Neural cell (in vitro differentiated cells): ENCODE data around the gene AARS1. TPM values are rescaled to one million over a fixed set of nuclear protein-coding genes. Genes with fewer than 3 reads are reported as not detected.
A peak's percentile ranks its signal among the peaks of the same experiment; 100 is the strongest.
"Not testable (repeated sequence)": the region's sequence is repeated elsewhere in the genome, so short reads cannot be mapped to it uniquely, and the experiment has no call there.

Experiments used
- H2AFZ ChIP-seq: fragments of 200-600, 300-800 bp; sonication (generic), shearing (Covaris generic); 2 replicates; pipeline ENCODE4 v1.6.0; 2014; ENCODE audit warnings: low read depth, mild to moderate bottlenecking, antibody characterized with exemption, low read length, moderate library complexity
- H3F3A ChIP-seq: fragments of 200-600 bp; shearing (Covaris generic); 2 replicates; pipeline ENCODE4 v1.6.1; 2016; ENCODE audit warnings: mild to moderate bottlenecking, moderate library complexity, mixed read lengths, antibody characterized with exemption, low read length; ENCODE audit not compliant: insufficient read depth, poor library complexity, severe bottlenecking
- H3K27ac ChIP-seq: fragments of 200-600, 300-800 bp; sonication (generic), shearing (Covaris generic); 2 replicates; pipeline ENCODE4 v1.5.1; 2014; ENCODE audit warnings: mild to moderate bottlenecking, low read length, moderate library complexity
- H3K27me3 ChIP-seq: fragments of 300-800, 200-600 bp; sonication (generic), shearing (Covaris generic); 2 replicates; pipeline ENCODE4 v1.6.0; 2014; ENCODE audit warnings: mild to moderate bottlenecking, low read depth, low read length, moderate library complexity; ENCODE audit not compliant: insufficient read depth
- H3K36me3 ChIP-seq: fragments of 300-800, 200-600 bp; sonication (generic), shearing (Covaris generic); 2 replicates; pipeline ENCODE4 v1.5.1; 2014; ENCODE audit warnings: mild to moderate bottlenecking, antibody characterized with exemption, low read length, moderate library complexity; ENCODE audit not compliant: insufficient read depth
- H3K4me2 ChIP-seq: fragments of 300-800, 200-600 bp; sonication (generic), shearing (Covaris generic); 2 replicates; pipeline ENCODE4 v1.6.0; 2014; ENCODE audit warnings: mild to moderate bottlenecking, low read length
- H3K4me3 ChIP-seq: fragments of 300-800, 200-600 bp; sonication (generic), shearing (Covaris generic); 2 replicates; pipeline ENCODE4 v1.5.1; 2014; ENCODE audit warnings: mild to moderate bottlenecking, low read length, moderate library complexity
- H3K79me2 ChIP-seq: fragments of 200-600 bp; shearing (Covaris generic); replicated peaks from 2 replicates; pipeline ENCODE4 v1.6.0; 2014; ENCODE audit warnings: mild to moderate bottlenecking, low read length, moderate library complexity; ENCODE audit not compliant: insufficient read depth
- H3K9ac ChIP-seq: fragments of 300-800, 200-600 bp; sonication (generic), shearing (Covaris generic); 2 replicates; pipeline ENCODE4 v1.6.1; 2016; ENCODE audit warnings: mild to moderate bottlenecking, low read length, mixed read lengths
- H3K9me2 ChIP-seq: fragments of 200-600 bp; shearing (Covaris generic); 2 replicates; pipeline ENCODE4 v1.6.1; 2016; ENCODE audit warnings: mild to moderate bottlenecking, low read length, mixed read lengths; ENCODE audit not compliant: insufficient read depth
- H3K9me3 ChIP-seq: fragments of 200-600, 300-800 bp; sonication (generic), shearing (Covaris generic); 2 replicates; pipeline ENCODE4 v1.6.1; 2016; ENCODE audit warnings: mild to moderate bottlenecking, mixed run types, low read length, moderate library complexity, mixed read lengths
- H4K20me1 ChIP-seq: fragments of 200-600 bp; shearing (Covaris generic); 2 replicates; pipeline ENCODE4 v1.6.1; 2016; ENCODE audit warnings: mild to moderate bottlenecking, mixed run types; ENCODE audit not compliant: insufficient read depth
- EP300 ChIP-seq: fragments of 450-650 bp; conservative IDR thresholded peaks from 2 replicates; pipeline ENCODE4 v1.6.1; 2014; ENCODE audit warnings: antibody characterized with exemption, mild to moderate bottlenecking, moderate library complexity; ENCODE audit not compliant: poor library complexity, severe bottlenecking
- EZH2 ChIP-seq: fragments of 200-600, 300-800 bp; shearing (Covaris generic), sonication (generic); IDR thresholded peaks from 2 replicates; pipeline ENCODE4 v1.6.1; 2014; ENCODE audit warnings: antibody characterized with exemption, low read length, borderline replicate concordance, mild to moderate bottlenecking; ENCODE audit not compliant: insufficient read depth, poor library complexity, severe bottlenecking
- MXI1 ChIP-seq: fragments of 450-650 bp; conservative IDR thresholded peaks from 2 replicates; pipeline ENCODE4 v1.6.1; 2014; ENCODE audit warnings: antibody characterized with exemption, mild to moderate bottlenecking; ENCODE audit not compliant: poor library complexity, severe bottlenecking
- POLR2AphosphoS5 ChIP-seq: IDR thresholded peaks from 2 replicates; pipeline ENCODE4 v1.6.1; 2012
- RAD21 ChIP-seq: fragments of 450-650 bp; conservative IDR thresholded peaks from 2 replicates; pipeline ENCODE4 v1.6.1; 2014; ENCODE audit warnings: antibody characterized with exemption, mild to moderate bottlenecking, moderate library complexity
- SMC3 ChIP-seq: fragments of 450-650 bp; conservative IDR thresholded peaks from 2 replicates; pipeline ENCODE4 v1.6.1; 2014; ENCODE audit warnings: antibody characterized with exemption, mild to moderate bottlenecking, moderate library complexity; ENCODE audit not compliant: poor library complexity
- TAF1 ChIP-seq: IDR thresholded peaks from 2 replicates; pipeline ENCODE4 v1.6.1; 2012; ENCODE audit warnings: low read depth
- polyA minus RNA-seq: library from RNA; depleted of rRNA, polyadenylated mRNA; stranded (reverse); fragments of >200 nt; gene quantifications from 2 replicates; pipeline ENCODE4 v1.2.3, GENCODE V29; 2014
- polyA plus RNA-seq: library from polyadenylated mRNA; depleted of rRNA; stranded (reverse); fragments of >200 nt; gene quantifications from 2 replicates; pipeline ENCODE4 v1.2.3, GENCODE V29; 2014
- TF ChIP-seq, protein P1 (sequence below): fragments of 450-650 bp; IDR thresholded peaks from 2 replicates; pipeline ENCODE4 v1.5.1; 2014; ENCODE audit warnings: antibody characterized with exemption, mild to moderate bottlenecking, moderate library complexity; ENCODE audit not compliant: poor library complexity, severe bottlenecking
- TF ChIP-seq, protein P2 (sequence below): IDR thresholded peaks from 2 replicates; pipeline ENCODE4 v1.6.1; 2012; ENCODE audit warnings: borderline replicate concordance

Gene AARS1
- polyA plus RNA-seq (33.7 and 56.4 TPM in 2 replicates), polyA minus RNA-seq (63.3 and 67.7 TPM in 2 replicates)

DNA sequence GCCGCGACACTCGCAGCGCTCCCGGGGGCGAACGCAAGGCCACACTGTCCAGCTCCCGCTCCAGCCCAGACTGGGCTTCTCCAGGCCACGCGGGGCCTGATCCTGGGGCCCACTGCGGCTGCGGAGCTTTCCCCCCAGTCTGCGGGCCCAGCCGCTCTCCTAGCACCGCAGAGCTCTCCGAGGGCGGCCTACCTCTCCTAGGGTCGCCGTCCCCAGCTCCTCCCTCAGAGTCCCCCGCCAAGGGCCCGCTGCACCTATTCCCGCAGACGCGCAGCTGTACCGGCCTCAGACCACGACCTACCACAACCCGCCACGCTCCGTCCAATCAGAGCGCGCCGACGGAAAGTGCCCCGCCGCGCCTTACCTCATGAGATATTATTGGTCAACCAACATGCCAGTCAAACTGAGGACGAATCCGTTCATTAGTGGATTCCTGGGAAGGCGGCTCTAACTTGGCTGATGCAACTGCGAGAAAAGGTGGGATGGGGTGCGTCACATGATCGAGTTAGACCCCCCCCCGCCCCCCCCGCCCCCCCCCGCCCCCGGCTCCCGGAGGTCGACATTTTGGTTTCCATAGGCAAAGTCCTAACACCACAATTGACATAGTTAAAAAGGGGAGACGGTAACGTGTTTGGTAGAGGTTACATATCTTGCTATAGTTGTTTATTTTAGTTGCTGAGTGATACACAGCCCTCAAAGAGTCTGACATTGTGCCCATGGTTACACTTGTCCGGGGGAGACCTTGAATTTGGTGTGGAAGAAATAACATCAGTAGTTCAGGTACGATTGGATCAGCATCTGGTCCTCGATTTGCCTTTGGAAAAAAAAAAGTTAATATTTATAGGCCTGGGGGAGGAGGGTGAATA is at the start of gene AARS1:
Gene AARS1 (minus strand): TSS at position 278 of the 866 bp plus-strand sequence. CDS start 6,743 bp downstream, outside the sequence.
- Histone ChIP-seq H3K27ac (peak within 1 kb of the TSS; percentile 96), H3K4me3 (peak within 1 kb of the TSS; percentile 98), H3K27me3 (no peaks in the 10 kb centered on the region), H3K79me2 (peaks cover 15% of the 10 kb centered on the region), H2AFZ (peak within 1 kb of the TSS; percentile 88), H3K9ac (peak within 1 kb of the TSS; percentile 98), H3K9me2 (no peaks in the 10 kb centered on the region), H3F3A (no peaks in the 10 kb centered on the region), H4K20me1 (no peaks in the 10 kb centered on the region), H3K36me3 (no peaks in the 10 kb centered on the region), H3K9me3 (no peaks in the 10 kb centered on the region), H3K4me2 (peak within 1 kb of the TSS; percentile 51)
- no peak for TF ChIP-seq RAD21
- TF ChIP-seq EZH2: no peak
- peak; percentile 100 for TF ChIP-seq POLR2AphosphoS5
- TF ChIP-seq TAF1: peak; percentile 94
- TF ChIP-seq, protein P1, sequence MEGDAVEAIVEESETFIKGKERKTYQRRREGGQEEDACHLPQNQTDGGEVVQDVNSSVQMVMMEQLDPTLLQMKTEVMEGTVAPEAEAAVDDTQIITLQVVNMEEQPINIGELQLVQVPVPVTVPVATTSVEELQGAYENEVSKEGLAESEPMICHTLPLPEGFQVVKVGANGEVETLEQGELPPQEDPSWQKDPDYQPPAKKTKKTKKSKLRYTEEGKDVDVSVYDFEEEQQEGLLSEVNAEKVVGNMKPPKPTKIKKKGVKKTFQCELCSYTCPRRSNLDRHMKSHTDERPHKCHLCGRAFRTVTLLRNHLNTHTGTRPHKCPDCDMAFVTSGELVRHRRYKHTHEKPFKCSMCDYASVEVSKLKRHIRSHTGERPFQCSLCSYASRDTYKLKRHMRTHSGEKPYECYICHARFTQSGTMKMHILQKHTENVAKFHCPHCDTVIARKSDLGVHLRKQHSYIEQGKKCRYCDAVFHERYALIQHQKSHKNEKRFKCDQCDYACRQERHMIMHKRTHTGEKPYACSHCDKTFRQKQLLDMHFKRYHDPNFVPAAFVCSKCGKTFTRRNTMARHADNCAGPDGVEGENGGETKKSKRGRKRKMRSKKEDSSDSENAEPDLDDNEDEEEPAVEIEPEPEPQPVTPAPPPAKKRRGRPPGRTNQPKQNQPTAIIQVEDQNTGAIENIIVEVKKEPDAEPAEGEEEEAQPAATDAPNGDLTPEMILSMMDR: no peak
- peak; percentile 79 for TF ChIP-seq MXI1
- TF ChIP-seq, protein P2, sequence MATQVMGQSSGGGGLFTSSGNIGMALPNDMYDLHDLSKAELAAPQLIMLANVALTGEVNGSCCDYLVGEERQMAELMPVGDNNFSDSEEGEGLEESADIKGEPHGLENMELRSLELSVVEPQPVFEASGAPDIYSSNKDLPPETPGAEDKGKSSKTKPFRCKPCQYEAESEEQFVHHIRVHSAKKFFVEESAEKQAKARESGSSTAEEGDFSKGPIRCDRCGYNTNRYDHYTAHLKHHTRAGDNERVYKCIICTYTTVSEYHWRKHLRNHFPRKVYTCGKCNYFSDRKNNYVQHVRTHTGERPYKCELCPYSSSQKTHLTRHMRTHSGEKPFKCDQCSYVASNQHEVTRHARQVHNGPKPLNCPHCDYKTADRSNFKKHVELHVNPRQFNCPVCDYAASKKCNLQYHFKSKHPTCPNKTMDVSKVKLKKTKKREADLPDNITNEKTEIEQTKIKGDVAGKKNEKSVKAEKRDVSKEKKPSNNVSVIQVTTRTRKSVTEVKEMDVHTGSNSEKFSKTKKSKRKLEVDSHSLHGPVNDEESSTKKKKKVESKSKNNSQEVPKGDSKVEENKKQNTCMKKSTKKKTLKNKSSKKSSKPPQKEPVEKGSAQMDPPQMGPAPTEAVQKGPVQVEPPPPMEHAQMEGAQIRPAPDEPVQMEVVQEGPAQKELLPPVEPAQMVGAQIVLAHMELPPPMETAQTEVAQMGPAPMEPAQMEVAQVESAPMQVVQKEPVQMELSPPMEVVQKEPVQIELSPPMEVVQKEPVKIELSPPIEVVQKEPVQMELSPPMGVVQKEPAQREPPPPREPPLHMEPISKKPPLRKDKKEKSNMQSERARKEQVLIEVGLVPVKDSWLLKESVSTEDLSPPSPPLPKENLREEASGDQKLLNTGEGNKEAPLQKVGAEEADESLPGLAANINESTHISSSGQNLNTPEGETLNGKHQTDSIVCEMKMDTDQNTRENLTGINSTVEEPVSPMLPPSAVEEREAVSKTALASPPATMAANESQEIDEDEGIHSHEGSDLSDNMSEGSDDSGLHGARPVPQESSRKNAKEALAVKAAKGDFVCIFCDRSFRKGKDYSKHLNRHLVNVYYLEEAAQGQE: peak; percentile 79
- peak; percentile 31 for TF ChIP-seq SMC3
- peak; percentile 44 for TF ChIP-seq EP300

DNA sequence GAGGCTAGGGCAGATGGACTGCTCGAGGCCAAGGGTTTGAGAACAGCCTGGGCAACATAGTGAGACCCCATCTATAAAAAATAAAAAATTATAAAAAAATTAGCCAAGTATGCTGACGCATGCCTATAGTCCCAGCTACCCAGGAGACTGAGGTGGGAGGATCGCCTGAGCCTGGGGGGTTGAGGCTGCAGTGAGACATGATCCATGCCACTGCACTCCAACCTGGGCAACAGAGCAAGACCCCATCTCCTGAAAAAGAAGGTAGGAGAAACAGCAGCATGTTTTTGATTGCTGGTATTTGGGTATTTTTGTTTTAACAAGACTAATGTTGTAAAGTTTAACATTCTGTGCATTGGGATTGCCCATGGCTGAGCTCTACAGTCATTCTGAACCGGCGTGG is 48.5 kb upstream of the AARS1 start:
- no peak overlapping the region for H3K4me2 ChIP-seq
- H3K27ac ChIP-seq: no peak overlapping the region
- H3K27me3 ChIP-seq: no peaks in the 10 kb centered on the region
- no peaks in the 10 kb centered on the region for H3F3A ChIP-seq
- no peak overlapping the region for H3K4me3 ChIP-seq
- H2AFZ ChIP-seq: no peak overlapping the region
- H3K9me3 ChIP-seq: no peaks in the 10 kb centered on the region
- no peak overlapping the region for H3K9ac ChIP-seq
- H3K36me3 ChIP-seq: no peaks in the 10 kb centered on the region
- no peaks in the 10 kb centered on the region for H3K9me2 ChIP-seq
- no peaks in the 10 kb centered on the region for H3K79me2 ChIP-seq
- H4K20me1 ChIP-seq: no peaks in the 10 kb centered on the region
- TF ChIP-seq SMC3 (no peak), EZH2 (no peak)

DNA sequence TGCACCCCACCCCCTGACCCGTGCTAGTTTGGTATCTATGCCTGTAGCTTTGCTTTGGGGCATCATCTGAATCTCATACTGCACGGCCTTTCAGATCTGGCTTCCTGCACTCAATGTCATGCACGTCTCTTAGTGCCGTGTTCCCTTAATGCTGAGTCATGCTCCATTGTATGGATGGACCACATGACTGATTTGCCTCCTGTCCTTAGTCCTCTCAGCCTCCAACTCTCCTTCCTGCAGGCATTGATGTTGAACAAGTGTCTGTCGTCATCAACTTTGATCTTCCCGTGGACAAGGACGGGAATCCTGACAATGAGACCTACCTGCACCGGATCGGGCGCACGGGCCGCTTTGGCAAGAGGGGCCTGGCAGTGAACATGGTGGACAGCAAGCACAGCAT is 43.4 kb upstream of the AARS1 start:
- not testable (repeated sequence) for H3K4me2 ChIP-seq, H3K9me3 ChIP-seq, H4K20me1 ChIP-seq, H3K9ac ChIP-seq, H3K4me3 ChIP-seq, H3K27ac ChIP-seq, H3K27me3 ChIP-seq, H3K79me2 ChIP-seq, H3F3A ChIP-seq, H2AFZ ChIP-seq, H3K36me3 ChIP-seq, H3K9me2 ChIP-seq
